H9 (cell line): ENCODE measurements around the gene SLC2A4. TPM values are rescaled to one million over a fixed set of nuclear protein-coding genes. Genes with fewer than 3 reads are reported as not detected.

Experiments used
- DNase-seq: peaks from one replicate; pipeline ENCODE4 v3.0.0-alpha.2; 2017
- H2AFZ ChIP-seq: one replicate; pipeline ENCODE4 v1.6.1; 2013; ENCODE audit warnings: mild to moderate bottlenecking, low read length, control low read depth, moderate library complexity
- H2AK5ac ChIP-seq: 2 replicates; pipeline ENCODE4 v1.6.1; 2013; ENCODE audit warnings: low read length, control low read depth, mixed read lengths; ENCODE audit not compliant: insufficient read length
- H2BK120ac ChIP-seq: one replicate; pipeline ENCODE4 v1.6.1; 2013; ENCODE audit warnings: low read depth, mild to moderate bottlenecking, low read length, control low read depth, inconsistent platforms; ENCODE audit not compliant: poor library complexity, severe bottlenecking
- H2BK12ac ChIP-seq: 2 replicates; pipeline ENCODE4 v1.6.1; 2013; ENCODE audit warnings: low read length, control low read depth, mixed read lengths, low read depth; ENCODE audit not compliant: insufficient read length
- H2BK15ac ChIP-seq: 2 replicates; pipeline ENCODE4 v1.6.1; 2013; ENCODE audit warnings: low read depth, low read length, control low read depth
- H2BK20ac ChIP-seq: one replicate; pipeline ENCODE4 v1.6.1; 2013; ENCODE audit warnings: low read depth, mild to moderate bottlenecking, low read length, control low read depth, inconsistent platforms; ENCODE audit not compliant: poor library complexity, severe bottlenecking
- H2BK5ac ChIP-seq: 2 replicates; pipeline ENCODE4 v1.6.1; 2013; ENCODE audit warnings: low read length, control low read depth, mixed read lengths; ENCODE audit not compliant: insufficient read length
- H3K14ac ChIP-seq: 2 replicates; pipeline ENCODE4 v1.6.1; 2013; ENCODE audit warnings: low read length, control low read depth; ENCODE audit not compliant: insufficient read depth
- H3K18ac ChIP-seq: 2 replicates; pipeline ENCODE4 v1.6.1; 2013; ENCODE audit warnings: low read depth, mild to moderate bottlenecking, mixed read lengths, low read length, control low read depth; ENCODE audit not compliant: insufficient read length
- H3K23ac ChIP-seq: 2 replicates; pipeline ENCODE4 v1.6.1; 2013; ENCODE audit warnings: low read length, control low read depth, mixed read lengths, low read depth; ENCODE audit not compliant: insufficient read length
- H3K23me2 ChIP-seq: 2 replicates; pipeline ENCODE4 v1.6.1; 2013; ENCODE audit warnings: low read depth, mild to moderate bottlenecking, mixed read lengths, low read length, control low read depth; ENCODE audit not compliant: insufficient read length, poor library complexity, severe bottlenecking
- H3K27ac ChIP-seq: 2 replicates; pipeline ENCODE4 v1.5.1; 2013; ENCODE audit warnings: low read length, control low read depth, mixed read lengths, low read depth; ENCODE audit not compliant: insufficient read length
- H3K27me3 ChIP-seq: 2 replicates; pipeline ENCODE4 v1.6.1; 2013; ENCODE audit warnings: low read length, control low read depth, inconsistent platforms; ENCODE audit not compliant: insufficient read depth
- H3K4ac ChIP-seq: 2 replicates; pipeline ENCODE4 v1.6.1; 2013; ENCODE audit warnings: low read depth, mild to moderate bottlenecking, control low read depth, inconsistent platforms, low read length, moderate library complexity
- H3K4me1 ChIP-seq: 2 replicates; pipeline ENCODE4 v1.6.1; 2013; ENCODE audit warnings: low read length, control low read depth, inconsistent platforms; ENCODE audit not compliant: insufficient read depth
- H3K4me2 ChIP-seq: 2 replicates; pipeline ENCODE4 v1.6.1; 2013; ENCODE audit warnings: low read length, control low read depth, mixed read lengths; ENCODE audit not compliant: insufficient read length, insufficient read depth
- H3K56ac ChIP-seq: 2 replicates; pipeline ENCODE4 v1.6.1; 2013; ENCODE audit warnings: low read depth, mild to moderate bottlenecking, mixed read lengths, low read length, control low read depth; ENCODE audit not compliant: insufficient read length
- H3K79me1 ChIP-seq: 2 replicates; pipeline ENCODE4 v1.6.1; 2013; ENCODE audit warnings: low read depth, mild to moderate bottlenecking, moderate library complexity, low read length, control low read depth, inconsistent platforms; ENCODE audit not compliant: insufficient read depth, poor library complexity, severe bottlenecking
- H3K79me2 ChIP-seq: 2 replicates; pipeline ENCODE4 v1.6.1; 2013; ENCODE audit warnings: low read length, control low read depth, inconsistent platforms; ENCODE audit not compliant: insufficient read depth
- H3K9ac ChIP-seq: 2 replicates; pipeline ENCODE4 v1.6.1; 2013; ENCODE audit warnings: low read length, control low read depth, mixed read lengths; ENCODE audit not compliant: insufficient read length; ENCODE audit errors: extremely low read depth
- H3K9me3 ChIP-seq: one replicate; pipeline ENCODE4 v1.6.1; 2013; ENCODE audit warnings: low read depth, low read length, inconsistent platforms; ENCODE audit not compliant: control insufficient read depth
- H3T11ph ChIP-seq: one replicate; pipeline ENCODE4 v1.6.1; 2013; ENCODE audit warnings: mild to moderate bottlenecking, low read length, control low read depth, inconsistent platforms
- H4K20me1 ChIP-seq: one replicate; pipeline ENCODE4 v1.6.1; 2013; ENCODE audit not compliant: control insufficient read depth, insufficient read length, insufficient read depth
- H4K5ac ChIP-seq: 2 replicates; pipeline ENCODE4 v1.6.1; 2013; ENCODE audit warnings: low read depth, mild to moderate bottlenecking, mixed read lengths, low read length, control low read depth; ENCODE audit not compliant: insufficient read length
- H4K8ac ChIP-seq: replicated peaks from 2 replicates; pipeline ENCODE4 v1.6.1; 2013; ENCODE audit warnings: low read length, control low read depth, mixed read lengths, low read depth; ENCODE audit not compliant: insufficient read length
- H4K91ac ChIP-seq: 2 replicates; pipeline ENCODE4 v1.6.1; 2013; ENCODE audit warnings: low read depth, mild to moderate bottlenecking, moderate library complexity, mixed read lengths, low read length, control low read depth; ENCODE audit not compliant: insufficient read length
- H3K27ac Mint-ChIP-seq, 3 experiments: 2 replicates in 2 of 3; 3 replicates in 1 of 3; pipeline ENCODE4 v1.8.0; 2020 to 2021; ENCODE audit warnings: mixed read lengths in 3 of 3, mild to moderate bottlenecking in 1 of 3, moderate library complexity in 1 of 3
- H3K27me3 Mint-ChIP-seq: 2 replicates; pipeline ENCODE4 v1.8.0; 2021; ENCODE audit warnings: low read depth, mild to moderate bottlenecking, moderate library complexity, mixed read lengths
- H3K36me3 Mint-ChIP-seq, 3 experiments: 2 replicates in 2 of 3; 3 replicates in 1 of 3; pipeline ENCODE4 v1.8.0; 2020 to 2021; ENCODE audit warnings: low read depth in 3 of 3, mixed read lengths in 3 of 3; ENCODE audit not compliant: insufficient read depth in 1 of 3
- H3K4me1 Mint-ChIP-seq, 2 experiments: 2 replicates each; pipeline ENCODE4 v1.8.0; 2020; ENCODE audit warnings: mixed read lengths in 2 of 2
- H3K4me3 Mint-ChIP-seq, 2 experiments: 2 replicates in 1 of 2; 3 replicates in 1 of 2; pipeline ENCODE4 v1.8.0; 2020 to 2021; ENCODE audit warnings: mild to moderate bottlenecking in 2 of 2, mixed read lengths in 2 of 2, moderate library complexity in 1 of 2
- H3K9me3 Mint-ChIP-seq, 2 experiments: 2 replicates in 1 of 2; 3 replicates in 1 of 2; pipeline ENCODE4 v1.8.0; 2020; ENCODE audit warnings: mild to moderate bottlenecking in 2 of 2, mixed read lengths in 2 of 2, moderate library complexity in 1 of 2
- WGBS: extraction: QIAGEN DNeasy Blood & Tissue Kit; methylation state at CpG from one replicate; pipeline ENCODE4 v1.1.7; 2013; ENCODE audit warnings: missing lambda C conversion rate, low lambda C conversion rate, mixed read lengths; ENCODE audit not compliant: insufficient read length; ENCODE audit errors: extremely low coverage; 5-methylcytosine and 5-hydroxymethylcytosine counted together
- total RNA-seq: library from RNA; stranded (reverse); gene quantifications from 2 replicates; pipeline ENCODE4 v1.2.1, GENCODE V29; 2021
- TF ChIP-seq, protein P1 (sequence below): fragments of 200-600 bp; sonication (generic); conservative IDR thresholded peaks from 3 replicates; pipeline ENCODE4 v1.8.0; 2021; ENCODE audit warnings: antibody characterized with exemption, mild to moderate bottlenecking

Gene SLC2A4
- total RNA-seq, 1 experiment from 2014 or later, result 4.4 TPM

DNA sequence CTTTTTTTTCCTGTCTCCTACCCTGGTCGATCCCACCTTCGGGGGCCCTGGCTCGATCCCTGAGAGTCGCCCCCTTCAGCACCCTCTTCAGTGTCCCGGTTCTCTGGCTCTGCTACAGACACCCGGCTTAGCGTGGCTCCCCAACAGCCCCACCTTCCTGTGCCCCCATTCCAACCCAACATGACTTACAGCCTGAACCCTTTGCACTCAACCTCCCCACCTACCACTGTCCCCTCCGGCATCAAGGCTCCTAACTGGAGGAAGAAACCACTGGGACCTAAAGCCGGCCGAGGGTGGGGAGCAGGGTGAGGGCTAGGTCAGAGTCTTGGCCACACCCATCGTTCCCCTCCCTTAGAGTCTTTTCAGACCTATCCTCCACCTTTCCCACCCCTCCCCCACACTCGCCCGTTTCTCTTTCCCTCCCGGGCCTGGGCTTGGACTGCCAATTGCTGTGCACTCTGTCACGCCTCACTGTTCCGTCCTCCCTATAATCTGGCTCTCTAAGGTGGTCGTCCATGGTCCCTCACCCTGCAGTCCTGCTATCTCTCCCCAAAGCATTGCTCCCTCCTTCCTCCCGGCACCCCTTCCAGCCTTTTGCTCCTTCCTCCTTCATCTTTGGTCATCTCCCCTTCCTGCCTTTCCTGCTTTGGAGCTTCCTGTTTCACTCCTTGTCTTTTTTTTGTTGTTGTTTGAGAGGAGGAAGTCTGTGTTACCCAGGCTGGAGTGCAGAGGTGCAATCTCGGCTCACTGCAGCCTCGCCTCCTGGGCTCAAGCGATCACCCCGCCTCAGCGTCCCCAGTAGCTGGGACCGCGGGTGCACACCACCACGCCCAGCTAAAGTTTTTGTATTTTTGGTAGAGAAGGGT lies 18.4 kb upstream of the SLC2A4 start:
- Histone ChIP-seq H3K4ac (no peak overlapping the region), H3K27ac (peak overlapping the region; percentile 6), H3K79me1 (no peaks in the 10 kb centered on the region), H2BK5ac (no peak overlapping the region), H2AK5ac (no peak overlapping the region), H4K5ac (no peak overlapping the region), H4K20me1 (no peaks in the 10 kb centered on the region), H2BK20ac (no peak overlapping the region), H3K23ac (no peak overlapping the region), H3K9me3 (no peaks in the 10 kb centered on the region), H3K9ac (peak overlapping the region; percentile 68), H3K4me1 (peaks cover 4% of the 10 kb centered on the region; the same call in 1 of the 2 replicates), H2BK15ac (no peak overlapping the region), H3K4me2 (peak overlapping the region; percentile 76), H2BK120ac (no peak overlapping the region), H3K56ac (no peak overlapping the region), H3K27me3 (no peaks in the 10 kb centered on the region), H2BK12ac (no peak overlapping the region), H3K79me2 (peaks cover 7% of the 10 kb centered on the region; the same call in 1 of the 2 replicates), H4K8ac (no peak overlapping the region), H3K18ac (peak overlapping the region; percentile 61), H2AFZ (no peak overlapping the region), H3K14ac (peak overlapping the region; percentile 65), H3K23me2 (peaks cover 25% of the 10 kb centered on the region), H4K91ac (no peak overlapping the region), H3T11ph (no peak overlapping the region)
- WGBS, result no CpG with 5 or more reads among the region's 26 CpGs
- peak overlapping the region; percentile 86 to 93 for H3K4me3 Mint-ChIP-seq
- peaks cover 32 to 48% of the 10 kb centered on the region in 2 experiments for H3K4me1 Mint-ChIP-seq
- peaks cover 3 to 26% (median 25%) of the 10 kb centered on the region in 3 experiments for H3K36me3 Mint-ChIP-seq
- H3K9me3 Mint-ChIP-seq, result peaks cover 0 to 4% of the 10 kb centered on the region in 2 experiments; a peak in 1 of 5 replicates
- peaks cover 2% of the 10 kb centered on the region; the same call in 1 of the 2 replicates for H3K27me3 Mint-ChIP-seq
- peak; percentile 96 for DNase-seq
- H3K27ac Mint-ChIP-seq, result peak overlapping the region; percentile 95 to 100 (median 99)
- TF ChIP-seq, protein P1, sequence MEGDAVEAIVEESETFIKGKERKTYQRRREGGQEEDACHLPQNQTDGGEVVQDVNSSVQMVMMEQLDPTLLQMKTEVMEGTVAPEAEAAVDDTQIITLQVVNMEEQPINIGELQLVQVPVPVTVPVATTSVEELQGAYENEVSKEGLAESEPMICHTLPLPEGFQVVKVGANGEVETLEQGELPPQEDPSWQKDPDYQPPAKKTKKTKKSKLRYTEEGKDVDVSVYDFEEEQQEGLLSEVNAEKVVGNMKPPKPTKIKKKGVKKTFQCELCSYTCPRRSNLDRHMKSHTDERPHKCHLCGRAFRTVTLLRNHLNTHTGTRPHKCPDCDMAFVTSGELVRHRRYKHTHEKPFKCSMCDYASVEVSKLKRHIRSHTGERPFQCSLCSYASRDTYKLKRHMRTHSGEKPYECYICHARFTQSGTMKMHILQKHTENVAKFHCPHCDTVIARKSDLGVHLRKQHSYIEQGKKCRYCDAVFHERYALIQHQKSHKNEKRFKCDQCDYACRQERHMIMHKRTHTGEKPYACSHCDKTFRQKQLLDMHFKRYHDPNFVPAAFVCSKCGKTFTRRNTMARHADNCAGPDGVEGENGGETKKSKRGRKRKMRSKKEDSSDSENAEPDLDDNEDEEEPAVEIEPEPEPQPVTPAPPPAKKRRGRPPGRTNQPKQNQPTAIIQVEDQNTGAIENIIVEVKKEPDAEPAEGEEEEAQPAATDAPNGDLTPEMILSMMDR, result no peak
